SK-N-SH (cell line): ENCODE data around the gene PRKACB. TPM values are rescaled to one million over a fixed set of nuclear protein-coding genes. Genes with fewer than 3 reads are reported as not detected.

Experiments used
- CTCF ChIA-PET: fragments of 300-600, 350-600 bp; formaldehyde crosslinking; extraction: SDS; loops from one replicate; lab custom pipeline; 2021; lab: Yijun Ruan, JAX
- POLR2A ChIA-PET: fragments of 350-600 bp; sonication (Branson Sonifier 250); formaldehyde crosslinking; extraction: SDS; loops from one replicate; lab custom pipeline; 2020; ENCODE audit warnings: antibody characterized with exemption, inconsistent platforms; lab: Yijun Ruan, JAX
- DNase-seq: peaks from one replicate; pipeline ENCODE4 v3.0.0; 2012
- H2AFZ ChIP-seq: fragments of 200-600 bp; sonication (generic); 2 replicates; pipeline ENCODE4 v1.8.1; 2016; ENCODE audit warnings: antibody characterized with exemption, mild to moderate bottlenecking, low read depth
- H3F3A ChIP-seq: fragments of 200-600 bp; sonication (generic); replicated peaks from 2 replicates; pipeline ENCODE3; 2016; ENCODE audit warnings: antibody characterized with exemption, mild to moderate bottlenecking; ENCODE audit not compliant: insufficient read depth
- H3K27ac ChIP-seq, 2 experiments: fragments of 200-500 bp in 1 of 2; fragments of 200-600 bp in 1 of 2; sonication (Bioruptor generic) in 1 of 2; sonication (generic), shearing (Covaris generic) in 1 of 2; 2 replicates each; pipeline versions ENCODE4 v1.5.1 to v1.6.1; 2014 to 2016; ENCODE audit warnings: low read depth in 2 of 2, inconsistent platforms in 1 of 2, low read length in 1 of 2, mild to moderate bottlenecking in 1 of 2, mixed read lengths in 1 of 2
- H3K27me3 ChIP-seq: fragments of 200-600 bp; sonication (generic), shearing (Covaris generic); 2 replicates; pipeline ENCODE4 v1.6.1; 2016; ENCODE audit warnings: mixed run types; ENCODE audit not compliant: insufficient read depth
- H3K36me3 ChIP-seq, 2 experiments: fragments of 200-500 bp in 1 of 2; fragments of 200-600 bp in 1 of 2; sonication (Bioruptor generic) in 1 of 2; sonication (generic) in 1 of 2; replicated peaks in 1 of 2; 2 replicates each; pipeline versions ENCODE3 to v1.5.1; 2014 to 2016; ENCODE audit warnings: low read length in 1 of 2, mild to moderate bottlenecking in 1 of 2; ENCODE audit not compliant: insufficient read depth in 2 of 2, control insufficient read depth in 1 of 2
- H3K4me1 ChIP-seq, 2 experiments: fragments of 200-500 bp in 1 of 2; fragments of 200-600 bp in 1 of 2; sonication (Bioruptor generic) in 1 of 2; sonication (generic), shearing (Covaris generic) in 1 of 2; 2 replicates each; pipeline versions ENCODE4 v1.5.1 to v1.6.1; 2014 to 2016; ENCODE audit warnings: low read depth in 1 of 2, low read length in 1 of 2, mixed run types in 1 of 2; ENCODE audit not compliant: insufficient read depth in 2 of 2, control insufficient read depth in 1 of 2
- H3K4me2 ChIP-seq: fragments of 200-600 bp; sonication (generic), shearing (Covaris generic); 2 replicates; pipeline ENCODE4 v1.6.1; 2017; ENCODE audit warnings: mixed run types
- H3K4me3 ChIP-seq, 2 experiments: fragments of 200-500 bp in 1 of 2; fragments of 200-600 bp in 1 of 2; sonication (Bioruptor generic) in 1 of 2; sonication (generic), shearing (Covaris generic) in 1 of 2; 2 replicates each; pipeline versions ENCODE4 v1.5.1 to v1.8.1; 2014 to 2016; ENCODE audit warnings: low read depth in 2 of 2, inconsistent platforms in 1 of 2, low read length in 1 of 2, mild to moderate bottlenecking in 1 of 2, mixed read lengths in 1 of 2, moderate library complexity in 1 of 2
- H3K79me2 ChIP-seq: fragments of 200-600 bp; sonication (generic); 2 replicates; pipeline ENCODE4 v1.8.1; 2017; ENCODE audit warnings: mild to moderate bottlenecking; ENCODE audit not compliant: insufficient read depth
- H3K9ac ChIP-seq: fragments of 200-600 bp; sonication (generic); 2 replicates; pipeline ENCODE4 v1.6.1; 2017; ENCODE audit warnings: mixed run types
- H3K9me2 ChIP-seq: fragments of 200-600 bp; sonication (generic); 2 replicates; pipeline ENCODE4 v1.6.1; 2017; ENCODE audit warnings: mixed run types
- H3K9me3 ChIP-seq: fragments of 200-600 bp; sonication (generic); 2 replicates; pipeline ENCODE4 v1.6.1; 2017; ENCODE audit warnings: mixed run types, mild to moderate bottlenecking, moderate library complexity
- H4K20me1 ChIP-seq: fragments of 200-600 bp; sonication (generic); 2 replicates; pipeline ENCODE4 v1.6.1; 2017; ENCODE audit warnings: mild to moderate bottlenecking, mixed run types; ENCODE audit not compliant: insufficient read depth
- CTCF ChIP-seq: fragments of 200-600 bp; sonication (generic); IDR thresholded peaks from 2 replicates; pipeline ENCODE4 v1.6.1; 2017; ENCODE audit warnings: antibody characterized with exemption, mild to moderate bottlenecking, moderate library complexity
- ELF1 ChIP-seq: IDR thresholded peaks from 2 replicates; pipeline ENCODE4 v1.4.0; 2012
- EP300 ChIP-seq, 2 experiments: IDR thresholded peaks; 2 replicates each; pipeline versions ENCODE4 v1.4.0 to v1.6.1; 2012; ENCODE audit warnings: borderline replicate concordance in 1 of 2, low read depth in 1 of 2, low read length in 1 of 2
- EZH2phosphoT487 ChIP-seq: fragments of 200-600 bp; sonication (generic); IDR thresholded peaks from 2 replicates; pipeline ENCODE4 v1.6.1; 2017; ENCODE audit warnings: low read depth, mixed run types, mild to moderate bottlenecking, antibody characterized with exemption, moderate library complexity, borderline replicate concordance
- FOXJ3 ChIP-seq: sonication (generic); formaldehyde crosslinking; IDR thresholded peaks from 2 replicates; pipeline ENCODE4 v1.5.1; 2020; ENCODE audit warnings: mild to moderate bottlenecking, missing genetic modification reagents
- FOXM1 ChIP-seq: IDR thresholded peaks from 2 replicates; pipeline ENCODE4 v1.4.0; 2012; ENCODE audit warnings: low read depth, mild to moderate bottlenecking
- GABPA ChIP-seq: IDR thresholded peaks from 2 replicates; pipeline ENCODE4 v1.4.0; 2012; ENCODE audit warnings: low read depth, mild to moderate bottlenecking
- IRF3 ChIP-seq: fragments of 150-350 bp; IDR thresholded peaks from 2 replicates; pipeline ENCODE4 v1.6.1; 2016; ENCODE audit warnings: mild to moderate bottlenecking, low read depth, low read length
- JUND ChIP-seq: IDR thresholded peaks from 2 replicates; pipeline ENCODE4 v1.4.0; 2012
- MXI1 ChIP-seq: IDR thresholded peaks from 2 replicates; pipeline ENCODE4 v1.6.1; 2012; ENCODE audit warnings: mild to moderate bottlenecking, low read depth, low read length, improper control_type of control experiment
- NFIC ChIP-seq: IDR thresholded peaks from 2 replicates; pipeline ENCODE4 v1.4.0; 2012; ENCODE audit warnings: borderline replicate concordance
- POLR2AphosphoS5 ChIP-seq: IDR thresholded peaks from 2 replicates; pipeline ENCODE4 v1.6.1; 2012; ENCODE audit warnings: low read depth, low read length
- RAD21 ChIP-seq: IDR thresholded peaks from 2 replicates; pipeline ENCODE4 v1.6.1; 2012; ENCODE audit warnings: mild to moderate bottlenecking, low read length
- RCOR1 ChIP-seq: fragments of 150-350 bp; IDR thresholded peaks from 2 replicates; pipeline ENCODE4 v1.6.1; 2017; ENCODE audit warnings: antibody characterized with exemption, low read length
- RFX5 ChIP-seq: IDR thresholded peaks from 2 replicates; pipeline ENCODE4 v1.6.1; 2012; ENCODE audit warnings: mild to moderate bottlenecking, improper control_type of control experiment, low read length
- RXRA ChIP-seq: IDR thresholded peaks from 2 replicates; pipeline ENCODE4 v1.4.0; 2012; ENCODE audit warnings: low read depth, mild to moderate bottlenecking, borderline replicate concordance
- SIN3A ChIP-seq: IDR thresholded peaks from 2 replicates; pipeline ENCODE4 v1.6.1; 2012; ENCODE audit warnings: low read depth, mild to moderate bottlenecking, low read length, moderate library complexity, borderline replicate concordance
- SMC3 ChIP-seq: IDR thresholded peaks from 2 replicates; pipeline ENCODE4 v1.6.1; 2012; ENCODE audit warnings: low read depth, low read length, improper control_type of control experiment
- TAF1 ChIP-seq: IDR thresholded peaks from 2 replicates; pipeline ENCODE4 v1.6.1; 2012; ENCODE audit warnings: low read depth, mild to moderate bottlenecking, low read length, moderate library complexity, borderline replicate concordance
- TCF12 ChIP-seq: IDR thresholded peaks from 2 replicates; pipeline ENCODE4 v1.4.0; 2012
- TEAD4 ChIP-seq: IDR thresholded peaks from 2 replicates; pipeline ENCODE4 v1.4.0; 2012; ENCODE audit warnings: mild to moderate bottlenecking, borderline replicate concordance; ENCODE audit not compliant: insufficient read depth
- YY1 ChIP-seq: IDR thresholded peaks from 2 replicates; pipeline ENCODE4 v1.4.0; 2012; ENCODE audit warnings: low read depth, mild to moderate bottlenecking
- ZBTB33 ChIP-seq: IDR thresholded peaks from 2 replicates; pipeline ENCODE4 v1.4.0; 2012; ENCODE audit warnings: low read depth, borderline replicate concordance
- WGBS: methylation state at CpG from one replicate; pipeline ENCODE4 v1.1.6; 2017; ENCODE audit warnings: low lambda C conversion rate; 5-methylcytosine and 5-hydroxymethylcytosine counted together
- polyA plus RNA-seq, 3 experiments: library from polyadenylated mRNA; depleted of rRNA; stranded (reverse); fragments of >200 nt; gene quantifications; 2 replicates each; pipeline ENCODE4 v1.2.3, GENCODE V29; 2012
- TF ChIP-seq, protein P1 (sequence below): IDR thresholded peaks from 2 replicates; pipeline ENCODE4; 2012
- TF ChIP-seq, protein P2 (sequence below): IDR thresholded peaks from 2 replicates; pipeline ENCODE4 v1.4.0; 2012; ENCODE audit warnings: low read depth, borderline replicate concordance
- TF ChIP-seq, protein P3 (sequence below): IDR thresholded peaks from 2 replicates; pipeline ENCODE4 v1.4.0; 2012; ENCODE audit warnings: low read depth

PRKACB gene
- polyA plus RNA-seq, 1 of the 3 experiments (the other 2 are of a cell fraction): 7.5 TPM

- H2AFZ ChIP-seq: no peak overlapping the region
- H3K4me1 ChIP-seq: peaks cover 4 to 13% of the 10 kb centered on the region in 2 experiments; a peak in 3 of 4 replicates
- ChIA-PET CTCF (interaction anchor here (0.9 kb wide), 1 partner anchor 16 kb away, joined by 3 read pairs; no protein-coding TSS in a partner anchor), POLR2A (no interaction called here)
- 64% methylated on average over 3 of the region's 3 CpGs for WGBS
- 0 out of 2 replicates have a peak overlapping the region, but pooled peaks have one; percentile 5 for H3K4me2 ChIP-seq
- H3K27ac ChIP-seq: peak overlapping the region; percentile 56 to 62
- no peaks in the 10 kb centered on the region for H4K20me1 ChIP-seq
- H3K79me2 ChIP-seq: peaks cover 12% of the 10 kb centered on the region; the same call in 1 of the 2 replicates
- no peak overlapping the region for H3K9ac ChIP-seq
- peaks cover 17% of the 10 kb centered on the region for H3F3A ChIP-seq
- H3K9me2 ChIP-seq: no peaks in the 10 kb centered on the region
- DNase-seq: no peak
- H3K27me3 ChIP-seq: no peaks in the 10 kb centered on the region
- H3K9me3 ChIP-seq: no peaks in the 10 kb centered on the region
- H3K4me3 ChIP-seq: no peak overlapping the region
- peaks cover 0 to 4% of the 10 kb centered on the region in 2 experiments for H3K36me3 ChIP-seq
- TF ChIP-seq MXI1 (no peak), RAD21 (no peak), TAF1 (no peak), RCOR1 (no peak), IRF3 (no peak), ZBTB33 (peak; percentile 55; the same call in 1 of the 2 replicates), TCF12 (peak; percentile 83), FOXM1 (no peak), SMC3 (no peak), RXRA (no peak), ELF1 (no peak), CTCF (no peak), EZH2phosphoT487 (no peak), SIN3A (no peak), EP300 (IDR thresholded peaks at IDR 0.05; ENCODE audit: borderline replicate concordance in 1 of 2, low read depth in 1 of 2, low read length in 1 of 2) (peak in 1 of 2 experiments; percentile 66; a peak in 1 of 4 replicates), JUND (peak; percentile 88), FOXJ3 (CRISPR knock-in tag) (no peak), POLR2AphosphoS5 (peak; percentile 68; the same call in 1 of the 2 replicates), NFIC (peak; percentile 78), TEAD4 (peak; percentile 48; the same call in 1 of the 2 replicates), RFX5 (no peak), GABPA (no peak), YY1 (no peak)
- TF ChIP-seq, protein P1, sequence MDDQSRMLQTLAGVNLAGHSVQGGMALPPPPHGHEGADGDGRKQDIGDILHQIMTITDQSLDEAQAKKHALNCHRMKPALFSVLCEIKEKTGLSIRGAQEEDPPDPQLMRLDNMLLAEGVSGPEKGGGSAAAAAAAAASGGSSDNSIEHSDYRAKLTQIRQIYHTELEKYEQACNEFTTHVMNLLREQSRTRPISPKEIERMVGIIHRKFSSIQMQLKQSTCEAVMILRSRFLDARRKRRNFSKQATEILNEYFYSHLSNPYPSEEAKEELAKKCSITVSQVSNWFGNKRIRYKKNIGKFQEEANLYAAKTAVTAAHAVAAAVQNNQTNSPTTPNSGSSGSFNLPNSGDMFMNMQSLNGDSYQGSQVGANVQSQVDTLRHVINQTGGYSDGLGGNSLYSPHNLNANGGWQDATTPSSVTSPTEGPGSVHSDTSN: peak; percentile 88
- TF ChIP-seq, protein P2, sequence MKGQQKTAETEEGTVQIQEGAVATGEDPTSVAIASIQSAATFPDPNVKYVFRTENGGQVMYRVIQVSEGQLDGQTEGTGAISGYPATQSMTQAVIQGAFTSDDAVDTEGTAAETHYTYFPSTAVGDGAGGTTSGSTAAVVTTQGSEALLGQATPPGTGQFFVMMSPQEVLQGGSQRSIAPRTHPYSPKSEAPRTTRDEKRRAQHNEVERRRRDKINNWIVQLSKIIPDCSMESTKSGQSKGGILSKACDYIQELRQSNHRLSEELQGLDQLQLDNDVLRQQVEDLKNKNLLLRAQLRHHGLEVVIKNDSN: no peak
- TF ChIP-seq, protein P3, sequence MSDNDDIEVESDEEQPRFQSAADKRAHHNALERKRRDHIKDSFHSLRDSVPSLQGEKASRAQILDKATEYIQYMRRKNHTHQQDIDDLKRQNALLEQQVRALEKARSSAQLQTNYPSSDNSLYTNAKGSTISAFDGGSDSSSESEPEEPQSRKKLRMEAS: peak; percentile 42; the same call in 1 of the 2 replicates
Measured at GRCh38 chr1:84103197-84103992, 40.7 kb upstream of the PRKACB start.
